NOMO-1 treated with DMSO at 0.1 percent for 48 hours (cell line): ENCODE results near the gene AOPEP.

Experiments
- DNase-seq: peaks from one replicate; lab custom pipeline; 2025; ENCODE audit not compliant: unreplicated experiment; lab: John Stamatoyannopoulos, UW

Gene AOPEP

GRCh38 chr9:95103871-95104580, 377.5 kb downstream of the AOPEP start:
- no peak for DNase-seq

GRCh38 chr9:95104581-95104960, 378.1 kb downstream of the AOPEP start:
- DNase-seq = no peak

- no peak for DNase-seq
These were observed 378.5 kb downstream of the AOPEP start for GRCh38 chr9:95104980-95105379.

- DNase-seq = no peak
These were observed 379.2 kb downstream of the AOPEP start for GRCh38 chr9:95105519-95106287.

- DNase-seq = no peak
These were observed 380.7 kb downstream of the AOPEP start for GRCh38 chr9:95107001-95107749.

GRCh38 chr9:95107976-95108375, 381.5 kb downstream of the AOPEP start:
- DNase-seq = no peak

- DNase-seq = no peak
These were observed 382.3 kb downstream of the AOPEP start for GRCh38 chr9:95108777-95109176.

- no peak for DNase-seq
These were observed 383.0 kb downstream of the AOPEP start for GRCh38 chr9:95109456-95109855.

- no peak for DNase-seq
These were observed 384.5 kb downstream of the AOPEP start for GRCh38 chr9:95110921-95111525.

- no peak for DNase-seq
These were observed 385.2 kb downstream of the AOPEP start for GRCh38 chr9:95111716-95112115.

- DNase-seq = no peak
These were observed 386.2 kb downstream of the AOPEP start for GRCh38 chr9:95112436-95113280.

- no peak for DNase-seq
These were observed 388.6 kb downstream of the AOPEP start for GRCh38 chr9:95115104-95115503.

- DNase-seq = no peak
These were observed 389.7 kb downstream of the AOPEP start for GRCh38 chr9:95116002-95116807.

- no peak for DNase-seq
These were observed 390.3 kb downstream of the AOPEP start for GRCh38 chr9:95116808-95117204.

GRCh38 chr9:95118596-95118995, 392.1 kb downstream of the AOPEP start:
- no peak for DNase-seq

- no peak for DNase-seq
These were observed 394.4 kb downstream of the AOPEP start for GRCh38 chr9:95120781-95121370.

GRCh38 chr9:95124582-95125367, 398.3 kb downstream of the AOPEP start:
- no peak for DNase-seq

GRCh38 chr9:95125652-95126051, 399.2 kb downstream of the AOPEP start:
- no peak for DNase-seq

- no peak for DNase-seq
These were observed 400.2 kb downstream of the AOPEP start for GRCh38 chr9:95126739-95127138.
